EL (cell line): Measurements from ENCODE around the gene LIN54.
"Not testable (repeated sequence)": the region's sequence is repeated elsewhere in the genome, so short reads cannot be mapped to it uniquely, and the experiment has no call there.

ENCODE experiments used
- DNase-seq: peaks from one replicate; pipeline ENCODE4 v3.0.0-alpha.2; 2016

Gene LIN54

GRCh38 chr4:83010522-83011318, at the start of gene LIN54:
Gene LIN54, minus strand, starts transcription at chr4:83010823. Its CDS starts 25,979 bp downstream, at chr4:82984844.
- peak; percentile 81 for DNase-seq

DNA sequence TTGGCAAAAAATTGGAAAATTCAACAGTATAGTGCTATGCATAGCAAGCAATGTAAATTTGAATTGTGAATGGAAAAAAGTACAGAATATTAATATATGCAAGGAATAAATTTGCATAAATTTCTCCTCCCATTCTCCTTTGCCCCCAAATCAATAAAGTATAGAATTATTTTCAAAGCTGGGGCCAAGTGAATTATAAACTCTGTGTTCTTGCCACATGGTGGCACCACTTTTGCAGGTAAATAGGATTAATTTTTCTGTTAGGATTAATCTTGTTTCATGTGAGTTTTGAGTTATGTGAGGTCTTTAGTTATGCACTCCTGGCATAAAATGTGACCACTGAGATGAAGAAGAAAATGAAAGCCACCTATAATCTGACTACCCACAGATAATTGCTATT, 44.3 kb upstream of the LIN54 start:
- peak; percentile 28 for DNase-seq

GRCh38 chr4:83048781-83049180, 38.2 kb upstream of the LIN54 start:
- DNase-seq = not testable (repeated sequence)

- no peak for DNase-seq
Measured at GRCh38 chr4:83046693-83047473, 36.3 kb upstream of the LIN54 start.

- peak; percentile 74 for DNase-seq
Measured at GRCh38 chr4:83043801-83044407, 33.3 kb upstream of the LIN54 start.

DNA sequence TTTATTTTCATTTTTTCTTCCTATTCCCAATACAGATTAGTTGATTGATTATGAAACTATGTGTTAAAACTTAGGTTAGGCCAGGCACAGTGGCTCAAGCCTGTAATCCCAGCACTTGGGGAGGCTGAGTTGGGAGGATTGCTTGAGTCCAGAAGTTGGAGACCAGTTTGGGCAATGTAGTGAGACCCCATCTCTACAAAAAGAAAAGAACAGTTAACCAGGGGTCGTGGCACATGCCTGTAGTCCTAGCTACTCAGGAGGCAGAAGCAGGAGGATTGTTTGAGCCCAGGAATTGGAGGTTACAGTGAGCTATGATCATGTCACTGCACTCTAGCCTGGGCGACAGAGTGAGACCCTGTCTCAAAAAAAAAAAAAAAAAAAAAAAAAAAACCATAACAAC, 32.5 kb upstream of the LIN54 start:
- not testable (repeated sequence) for DNase-seq

DNA sequence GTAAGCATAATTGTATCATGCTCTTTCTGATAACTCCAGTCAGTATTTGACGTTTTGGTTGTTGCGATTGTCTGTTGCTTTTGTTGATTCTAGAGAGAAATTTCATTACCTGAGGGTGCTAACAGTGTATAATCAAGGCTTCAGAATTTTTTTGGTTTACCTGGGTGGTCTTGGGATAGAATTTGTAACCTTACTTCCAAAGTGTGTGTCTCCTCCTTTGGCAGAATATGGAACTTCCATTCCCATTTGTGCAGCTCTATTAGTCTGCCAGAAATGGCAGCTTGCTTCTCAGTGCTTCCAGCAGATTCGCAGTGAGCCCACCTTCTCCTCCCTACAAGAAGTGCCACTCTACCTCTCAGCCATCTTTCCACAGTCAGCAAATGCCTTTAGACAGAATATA, 29.6 kb upstream of the LIN54 start:
- no peak for DNase-seq

DNA sequence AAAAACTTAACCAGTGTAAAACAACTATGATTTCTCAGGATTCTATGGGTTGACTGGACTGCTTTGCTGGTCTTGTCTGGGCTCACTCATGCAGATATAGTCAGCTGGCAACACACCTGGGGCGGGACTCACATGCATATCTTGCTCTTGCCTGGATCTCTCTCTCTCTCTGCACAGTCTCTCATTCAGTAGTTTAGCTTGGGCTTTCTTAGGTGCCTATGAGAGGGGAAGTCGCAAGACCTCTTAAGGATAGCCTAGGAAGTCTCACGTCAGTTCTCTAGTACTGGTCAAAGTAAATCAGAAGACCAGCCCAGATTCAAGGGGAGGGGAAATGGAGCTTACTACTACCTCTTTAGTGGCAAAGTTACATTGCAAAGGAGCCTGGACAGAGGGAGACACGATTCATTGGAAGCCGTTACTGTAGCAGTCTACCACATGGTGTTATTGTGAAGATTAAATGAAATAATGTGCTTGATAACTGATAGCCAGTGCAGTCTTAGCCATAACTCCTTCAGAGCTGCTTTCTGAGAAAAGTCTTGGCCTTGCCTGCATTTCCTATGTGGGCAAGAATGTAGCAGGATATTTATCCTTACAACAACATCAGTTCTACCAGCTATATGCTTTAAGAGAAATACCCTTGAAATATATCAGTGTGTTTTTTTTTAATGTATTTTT, 26.5 kb upstream of the LIN54 start:
- DNase-seq = no peak

- peak; percentile 100 for DNase-seq
Measured at GRCh38 chr4:83034630-83035494, 24.2 kb upstream of the LIN54 start, which contains the start of gene COPS4. Gene COPS4, plus strand, starts transcription at chr4:83035183. Its CDS starts 42 bp downstream, at chr4:83035225.

DNA sequence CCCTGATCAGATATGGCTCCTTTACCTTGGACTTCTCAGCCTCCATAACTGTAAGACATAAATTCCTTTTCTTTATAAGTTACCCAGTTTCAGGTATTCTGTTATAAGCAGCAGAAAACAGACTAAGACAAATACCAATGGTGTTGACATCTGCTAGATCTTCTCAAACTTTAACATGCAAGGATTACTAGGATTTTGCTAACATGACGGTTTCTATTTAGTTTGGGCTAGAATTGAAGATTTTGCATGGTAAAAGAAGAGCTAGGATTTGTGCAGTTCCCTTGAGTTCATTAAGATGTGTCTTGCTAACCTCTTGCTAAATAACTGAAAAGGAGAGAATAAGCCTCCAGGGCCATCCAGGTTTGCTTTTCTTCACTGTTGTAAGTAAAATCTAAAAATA, 19.1 kb upstream of the LIN54 start:
- no peak for DNase-seq

- DNase-seq = no peak
Measured at GRCh38 chr4:83028976-83029375, 18.4 kb upstream of the LIN54 start.

DNA sequence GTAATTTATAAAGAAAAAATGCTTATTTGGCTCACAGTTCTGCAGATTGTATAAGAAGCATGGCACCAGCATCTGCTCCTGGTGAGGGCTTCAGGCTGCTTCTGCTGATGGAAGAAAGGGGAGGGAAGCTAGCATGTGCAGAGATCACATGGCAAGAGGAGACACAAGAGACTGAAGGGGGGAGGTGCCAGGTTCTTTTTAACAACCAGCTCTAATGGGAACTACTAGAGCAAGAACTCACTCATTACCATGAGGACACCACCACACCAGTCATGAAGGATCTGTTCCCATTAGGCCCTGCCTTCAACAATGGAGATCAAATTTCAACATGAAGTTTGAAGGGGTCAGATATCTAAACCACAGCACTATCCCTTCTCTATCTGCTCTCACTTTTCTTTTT, 14.9 kb upstream of the LIN54 start:
- DNase-seq = no peak

DNA sequence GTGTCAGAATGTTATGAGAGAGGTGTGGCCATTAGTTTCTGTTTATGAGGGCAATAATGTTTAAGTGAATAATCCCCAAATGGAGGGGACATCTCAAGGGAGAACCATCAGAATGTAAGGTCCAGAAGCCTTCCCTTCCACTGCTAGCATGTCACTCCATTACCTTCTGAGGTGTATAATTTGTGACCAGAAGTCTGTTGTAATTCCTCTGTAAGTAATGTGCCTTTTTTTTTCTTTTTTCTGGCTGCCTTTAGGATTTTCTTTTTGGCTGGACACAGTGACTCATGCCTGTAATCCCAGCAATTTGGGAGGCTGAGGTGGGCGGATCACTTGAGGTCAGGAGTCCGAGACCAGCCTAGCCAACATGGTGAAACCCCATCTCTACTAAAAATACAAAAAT, 13.6 kb upstream of the LIN54 start:
- no peak for DNase-seq

GRCh38 chr4:83023599-83023998, 13.0 kb upstream of the LIN54 start:
- not testable (repeated sequence) for DNase-seq

GRCh38 chr4:83022724-83023450, 12.3 kb upstream of the LIN54 start:
- peak; percentile 62 for DNase-seq

GRCh38 chr4:83019794-83020494, 9.3 kb upstream of the LIN54 start:
- DNase-seq = no peak

DNA sequence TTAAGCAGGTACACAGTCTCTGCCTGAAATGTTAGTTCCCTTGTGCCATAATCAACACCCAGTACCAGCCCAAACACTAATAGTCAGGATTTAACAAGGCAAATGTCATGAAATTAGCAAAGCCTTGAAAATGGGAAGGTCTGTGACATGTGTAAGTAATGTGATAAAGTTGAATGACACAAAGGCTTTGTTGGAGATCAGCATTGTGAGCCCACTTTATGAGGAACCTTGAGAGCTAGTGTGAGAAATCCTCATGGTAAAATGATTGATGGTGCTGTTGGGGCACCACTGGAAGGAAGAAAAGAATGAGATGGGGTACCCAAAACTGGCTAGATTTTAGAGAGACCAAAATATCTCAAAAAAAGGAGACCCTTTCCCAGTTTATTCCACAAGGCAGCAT, 3.3 kb upstream of the LIN54 start:
- DNase-seq = no peak

GRCh38 chr4:83013420-83013867, 2.8 kb upstream of the LIN54 start:
- DNase-seq = no peak

GRCh38 chr4:83012687-83013419, 2.2 kb upstream of the LIN54 start:
- DNase-seq = peak; percentile 97

DNA sequence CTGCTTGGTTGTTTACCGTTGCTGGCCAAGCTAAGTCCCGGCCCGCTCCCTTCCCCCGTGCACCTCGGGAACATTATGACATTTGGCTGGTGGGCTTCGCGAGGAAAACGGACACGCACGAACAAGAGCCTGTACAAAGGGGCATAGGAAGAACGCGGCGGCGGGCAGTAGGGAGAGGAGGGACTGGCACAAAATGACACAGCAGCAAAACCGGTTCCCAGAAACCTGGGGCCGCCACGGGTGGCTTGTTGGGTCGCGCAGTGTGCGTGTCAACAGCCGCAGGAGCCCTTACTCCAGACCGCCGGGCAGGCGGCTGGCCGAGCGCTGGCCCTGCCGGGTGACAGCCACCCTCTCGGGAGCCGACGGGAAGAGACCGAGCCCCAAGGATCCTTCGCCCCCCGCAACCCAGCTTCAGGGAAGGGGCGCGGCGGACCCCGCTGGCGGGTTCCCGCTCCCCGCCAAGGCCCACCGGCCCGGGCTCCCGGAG, 1.6 kb upstream of the LIN54 start:
- DNase-seq = no peak
